T-cell (primary cell): Measurements from ENCODE around the gene ACSF3. TPM values are rescaled to one million over a fixed set of nuclear protein-coding genes. Genes with fewer than 3 reads are reported as not detected.

Experiments used
- ATAC-seq, 4 experiments: fragments of 200-7000 bp in 3 of 4; fragments of 150-1000 bp in 1 of 4; cut with Tn5 transposase; replicated peaks in 1 of 4; 1 replicate in 3 of 4; 2 replicates in 1 of 4; pipeline ENCODE4 v1.10.0; 2021; ENCODE audit warnings: moderate library complexity in 3 of 4, mild to moderate bottlenecking in 2 of 4, moderate number of reproducible peaks in 1 of 4
- CTCF ChIA-PET, 2 donors: fragments of 300-600 bp; sonication (Branson Sonifier 250); formaldehyde crosslinking; loops; one replicate each; lab custom pipeline; 2022; ENCODE audit warnings: antibody characterized with exemption in 2 of 2; lab: Charles Lee
- POLR2A ChIA-PET, 2 donors: fragments of 300-600 bp; sonication (Branson Sonifier 250); formaldehyde crosslinking; loops; one replicate each; lab custom pipeline; 2022; ENCODE audit warnings: antibody characterized with exemption in 2 of 2; lab: Charles Lee
- DNase-seq, 35 experiments: peaks; one replicate each; pipeline versions ENCODE4 v3.0.0 to v3.0.0-alpha.2; 2013 to 2023
- H3K27ac ChIP-seq: one replicate; pipeline ENCODE4 v1.5.1; 2013; ENCODE audit warnings: low read length
- H3K27me3 ChIP-seq, 2 experiments: replicated peaks in 1 of 2; 1 replicate in 1 of 2; 2 replicates in 1 of 2; pipeline versions ENCODE4 v1.6.1 to v1.7.0; 2013; ENCODE audit warnings: low read length in 1 of 2, mixed read lengths in 1 of 2; ENCODE audit not compliant: control insufficient read depth in 2 of 2, insufficient read depth in 2 of 2; ENCODE audit errors: extremely low read depth in 1 of 2
- H3K36me3 ChIP-seq, 2 donors: 1 replicate in 1 of 2; 2 replicates in 1 of 2; pipeline versions ENCODE4 v1.6.1 to v1.7.0; 2013; ENCODE audit warnings: low read length in 1 of 2; ENCODE audit not compliant: control insufficient read depth in 2 of 2, insufficient read depth in 1 of 2; ENCODE audit errors: extremely low read depth in 1 of 2
- H3K4me1 ChIP-seq, 2 experiments: 1 replicate in 1 of 2; 2 replicates in 1 of 2; pipeline versions ENCODE4 v1.6.1 to v1.7.0; 2013; ENCODE audit warnings: low read length in 2 of 2, mixed read lengths in 1 of 2; ENCODE audit not compliant: insufficient read depth in 2 of 2, control insufficient read depth in 1 of 2; ENCODE audit errors: extremely low read depth in 1 of 2
- H3K4me3 ChIP-seq, 2 donors: 1 replicate in 1 of 2; 2 replicates in 1 of 2; pipeline versions ENCODE4 v1.5.1 to v1.7.0; 2013; ENCODE audit warnings: mild to moderate bottlenecking in 2 of 2, low read length in 1 of 2, moderate library complexity in 1 of 2; ENCODE audit not compliant: control insufficient read depth in 1 of 2; ENCODE audit errors: extremely low read depth in 1 of 2
- H3K9me3 ChIP-seq: 2 replicates; pipeline ENCODE4 v1.7.0; 2013
- H3K27ac Mint-ChIP-seq, 2 donors: one replicate each; pipeline ENCODE4 v1.8.0; 2020 to 2021; ENCODE audit warnings: mild to moderate bottlenecking in 2 of 2, mixed read lengths in 2 of 2
- H3K27me3 Mint-ChIP-seq, 2 donors: one replicate each; pipeline ENCODE4 v1.8.0; 2021 to 2022; ENCODE audit warnings: mixed read lengths in 2 of 2
- H3K36me3 Mint-ChIP-seq: one replicate; pipeline ENCODE4 v1.8.0; 2021; ENCODE audit warnings: mixed read lengths
- H3K4me1 Mint-ChIP-seq, 3 donors: one replicate each; pipeline ENCODE4 v1.8.0; 2020 to 2022; ENCODE audit warnings: mixed read lengths in 3 of 3, mild to moderate bottlenecking in 1 of 3
- H3K4me3 Mint-ChIP-seq, 3 donors: one replicate each; pipeline ENCODE4 v1.8.0; 2020 to 2022; ENCODE audit warnings: mild to moderate bottlenecking in 3 of 3, mixed read lengths in 3 of 3, moderate library complexity in 3 of 3
- H3K9me3 Mint-ChIP-seq, 3 donors: one replicate each; pipeline ENCODE4 v1.8.0; 2020 to 2022; ENCODE audit warnings: mixed read lengths in 3 of 3
- WGBS: methylation state at CpG from one replicate; pipeline ENCODE4 v1.1.5; 2013; ENCODE audit warnings: missing lambda C conversion rate; ENCODE audit not compliant: insufficient coverage; 5-methylcytosine and 5-hydroxymethylcytosine counted together
- total RNA-seq, 35 experiments: library from RNA in 6 of 35; stranded (reverse) in 6 of 35; fragments of 120-200 nt in 1 of 35; gene quantifications; one replicate each; pipeline versions ENCODE4 v1.2.1 to v1.2.4 and lab custom pipeline; 2013 to 2026

ACSF3 gene
- total RNA-seq, 5 donors from 2014 or later (not counting 1 experiment from before 2014, with no cell fraction given): 70.5 to 102 (median 79.9) TPM

- WGBS: 7% methylated on average over 55 of the region's 74 CpGs
- Histone ChIP-seq H3K4me3 (peak within 1 kb of the TSS; percentile 48 to 58), H3K9me3 (no peaks in the 10 kb centered on the region), H3K27me3 (peaks cover 0 to 49% of the 10 kb centered on the region in 2 experiments), H3K27ac (no peak within 1 kb of the TSS), H3K4me1 (peaks cover 10 to 37% of the 10 kb centered on the region in 2 experiments), H3K36me3 (no peaks in the 10 kb centered on the region)
- ChIA-PET CTCF (interaction anchor here (0.5 to 0.9 kb wide), 2 partner anchors 21 to 337 kb away, joined by 3 to 7 read pairs; no protein-coding TSS in a partner anchor), POLR2A (no interaction called here)
- Mint-ChIP-seq H3K4me3 (peak within 1 kb of the TSS; percentile 61 to 74 (median 66)), H3K9me3 (no peaks in the 10 kb centered on the region), H3K27ac (no peak within 1 kb of the TSS), H3K36me3 (no peaks in the 10 kb centered on the region), H3K4me1 (peaks cover 7 to 12% (median 10%) of the 10 kb centered on the region in 3 donors), H3K27me3 (peaks cover 0 to 3% of the 10 kb centered on the region in 2 donors)
- ATAC-seq: peak; percentile 93 to 94 (median 94)
- peak; percentile 77 to 97 (median 94) for DNase-seq
Measured at GRCh38 chr16:89171216-89172170, 77.8 kb downstream of the ACSF3 start, which contains the start of gene CDH15. Gene CDH15, plus strand, starts transcription at chr16:89171748. Its CDS starts 84 bp downstream, at chr16:89171832.

- H3K9me3 ChIP-seq: no peaks in the 10 kb centered on the region
- ChIA-PET CTCF (no interaction called here), POLR2A (no interaction called here)
- Mint-ChIP-seq H3K27ac (no peak overlapping the region), H3K4me1 (peaks cover 7 to 12% (median 10%) of the 10 kb centered on the region in 3 donors), H3K9me3 (no peaks in the 10 kb centered on the region), H3K36me3 (no peaks in the 10 kb centered on the region), H3K4me3 (no peak overlapping the region), H3K27me3 (peaks cover 0 to 3% of the 10 kb centered on the region in 2 donors)
- H3K36me3 ChIP-seq: no peaks in the 10 kb centered on the region
- H3K27ac ChIP-seq: no peak overlapping the region
- H3K27me3 ChIP-seq: peaks cover 0 to 43% of the 10 kb centered on the region in 2 experiments
- no peak for ATAC-seq
- H3K4me1 ChIP-seq: peaks cover 9 to 34% of the 10 kb centered on the region in 2 experiments
- no peak overlapping the region for H3K4me3 ChIP-seq
- no peak for DNase-seq
- 91% methylated on average over 9 of the region's 11 CpGs for WGBS
Measured at GRCh38 chr16:89172171-89172527, 78.5 kb downstream of the ACSF3 start.

GRCh38 chr16:89172528-89173173 lies 79.0 kb downstream of the ACSF3 start:
- CTCF ChIA-PET: no interaction called here
- H3K27me3 Mint-ChIP-seq: peaks cover 0 to 3% of the 10 kb centered on the region in 2 donors
- no peak overlapping the region for H3K27ac Mint-ChIP-seq
- ATAC-seq (no peak), DNase-seq (no peak)
- no peaks in the 10 kb centered on the region for H3K36me3 ChIP-seq
- no peaks in the 10 kb centered on the region for H3K9me3 ChIP-seq
- WGBS: 83% methylated on average over 6 of the region's 13 CpGs
- H3K4me1 Mint-ChIP-seq: peaks cover 7 to 12% (median 10%) of the 10 kb centered on the region in 3 donors
- no peaks in the 10 kb centered on the region for H3K9me3 Mint-ChIP-seq
- H3K27me3 ChIP-seq: peaks cover 0 to 38% of the 10 kb centered on the region in 2 experiments
- H3K4me3 ChIP-seq: no peak overlapping the region
- POLR2A ChIA-PET: no interaction called here
- no peak overlapping the region for H3K27ac ChIP-seq
- peaks cover 7 to 29% of the 10 kb centered on the region in 2 experiments for H3K4me1 ChIP-seq
- H3K36me3 Mint-ChIP-seq: no peaks in the 10 kb centered on the region
- no peak overlapping the region for H3K4me3 Mint-ChIP-seq

DNA sequence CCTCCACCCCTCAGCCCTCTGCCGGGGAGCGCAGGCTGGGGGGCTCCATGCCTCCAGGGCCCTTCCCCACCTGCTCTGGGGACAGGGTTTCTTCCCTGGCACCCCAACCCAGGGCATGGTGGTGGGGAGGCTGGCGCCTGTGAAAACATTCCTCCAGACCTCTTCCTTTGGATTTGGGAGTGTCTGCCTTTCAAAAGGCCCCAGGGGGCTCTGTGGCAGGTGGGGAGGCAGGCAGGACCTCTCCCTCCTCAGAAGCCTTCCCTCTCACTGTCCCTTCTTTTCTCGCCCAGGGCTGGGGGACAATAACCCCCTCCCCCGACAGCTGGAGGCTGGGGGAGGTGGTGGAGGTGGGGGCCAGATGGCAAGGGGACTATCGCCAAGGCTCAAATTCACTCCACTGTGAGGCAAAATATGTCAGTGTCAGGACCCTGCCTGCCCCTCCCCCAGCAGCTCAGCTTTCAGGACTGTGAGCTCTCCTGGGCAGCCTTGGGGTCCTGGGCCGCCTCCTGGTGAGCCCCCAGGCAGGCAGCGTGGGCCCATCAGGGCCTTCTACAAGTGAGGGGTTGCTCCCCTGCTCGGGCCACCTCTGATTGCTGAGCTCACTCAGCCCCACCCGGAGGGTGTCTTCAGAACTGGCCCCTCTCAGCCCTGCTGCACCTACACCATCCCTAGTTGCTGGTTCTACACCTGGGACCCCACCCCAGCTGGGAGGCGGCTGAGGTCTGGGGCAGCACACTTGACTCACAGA lies 79.7 kb downstream of the ACSF3 start:
- Histone ChIP-seq H3K4me3 (no peak overlapping the region), H3K27me3 (peaks cover 0 to 31% of the 10 kb centered on the region in 2 experiments), H3K36me3 (no peaks in the 10 kb centered on the region), H3K4me1 (peaks cover 7 to 25% of the 10 kb centered on the region in 2 experiments), H3K27ac (no peak overlapping the region), H3K9me3 (no peaks in the 10 kb centered on the region)
- ChIA-PET CTCF (no interaction called here), POLR2A (no interaction called here)
- peaks cover 0 to 3% of the 10 kb centered on the region in 2 donors for H3K27me3 Mint-ChIP-seq
- ATAC-seq: no peak
- H3K36me3 Mint-ChIP-seq: no peaks in the 10 kb centered on the region
- H3K9me3 Mint-ChIP-seq: no peaks in the 10 kb centered on the region
- DNase-seq: no peak
- H3K27ac Mint-ChIP-seq: no peak overlapping the region
- 80% methylated on average over 3 of the region's 11 CpGs for WGBS
- peaks cover 7 to 11% (median 10%) of the 10 kb centered on the region in 3 donors for H3K4me1 Mint-ChIP-seq
- H3K4me3 Mint-ChIP-seq: no peak overlapping the region

GRCh38 chr16:89174055-89174827 lies 80.6 kb downstream of the ACSF3 start:
- DNase-seq (no peak), ATAC-seq (no peak)
- peaks cover 0 to 28% of the 10 kb centered on the region in 2 experiments for H3K27me3 ChIP-seq
- no peak overlapping the region for H3K4me3 ChIP-seq
- Mint-ChIP-seq H3K36me3 (no peaks in the 10 kb centered on the region), H3K4me3 (no peak overlapping the region), H3K4me1 (peaks cover 7 to 11% (median 10%) of the 10 kb centered on the region in 3 donors), H3K27ac (no peak overlapping the region), H3K27me3 (peaks cover 0 to 1% of the 10 kb centered on the region in 2 donors), H3K9me3 (no peaks in the 10 kb centered on the region)
- ChIA-PET POLR2A (no interaction called here), CTCF (no interaction called here)
- H3K36me3 ChIP-seq: no peaks in the 10 kb centered on the region
- no peaks in the 10 kb centered on the region for H3K9me3 ChIP-seq
- no peak overlapping the region for H3K27ac ChIP-seq
- peaks cover 7 to 25% of the 10 kb centered on the region in 2 experiments for H3K4me1 ChIP-seq
- 80% methylated on average over 6 of the region's 23 CpGs for WGBS
